GM12874 (cell line): ENCODE measurements around the gene DNAAF5.

Source experiments
- CTCF ChIP-seq: IDR thresholded peaks from 2 replicates; pipeline ENCODE4 v1.5.1; 2011; ENCODE audit warnings: low read depth, mild to moderate bottlenecking, control low read depth, low read length, moderate library complexity; ENCODE audit not compliant: insufficient read depth

DNAAF5 gene

GRCh38 chr7:684416-684815, 42.1 kb upstream of the DNAAF5 start:
- TF ChIP-seq CTCF, result no peak

- TF ChIP-seq CTCF, result no peak
Measured at GRCh38 chr7:685540-685939, 41.0 kb upstream of the DNAAF5 start.

GRCh38 chr7:690478-691360, 35.8 kb upstream of the DNAAF5 start:
- no peak for TF ChIP-seq CTCF

GRCh38 chr7:691361-692045, 35.0 kb upstream of the DNAAF5 start:
- TF ChIP-seq CTCF, result no peak

GRCh38 chr7:693280-693679, 33.2 kb upstream of the DNAAF5 start:
- TF ChIP-seq CTCF, result no peak

- TF ChIP-seq CTCF, result no peak
Measured at GRCh38 chr7:696426-696811, 30.1 kb upstream of the DNAAF5 start.

GRCh38 chr7:696812-697551, 29.5 kb upstream of the DNAAF5 start:
- no peak for TF ChIP-seq CTCF
